Activated naive CD8-positive, alpha-beta T cell treated with anti-CD3 and anti-CD28 coated beads, Interleukin-2, amount 10 ng/mL, durations not matched to agents 7 days and 5 days (primary cell): Measurements from ENCODE around the gene RER1. TPM values are rescaled to one million over a fixed set of nuclear protein-coding genes. Genes with fewer than 3 reads are reported as not detected.

Experiments used
- ATAC-seq: fragments of 150-1000 bp; cut with Tn5 transposase; one replicate; pipeline ENCODE4 v1.10.0; 2021; ENCODE audit warnings: low read depth, moderate library complexity
- POLR2A ChIA-PET: fragments of 350-600 bp; sonication (Branson Sonifier 250); formaldehyde crosslinking; loops from one replicate; lab custom pipeline; 2021; ENCODE audit warnings: antibody characterized with exemption; lab: Charles Lee
- DNase-seq: peaks from one replicate; pipeline ENCODE4 v3.0.0; 2021
- H3K27ac Mint-ChIP-seq: one replicate; pipeline ENCODE4 v1.8.0; 2022; ENCODE audit warnings: mild to moderate bottlenecking, mixed read lengths
- H3K27me3 Mint-ChIP-seq: one replicate; pipeline ENCODE4 v1.8.0; 2022; ENCODE audit warnings: mild to moderate bottlenecking, moderate library complexity, mixed read lengths
- H3K36me3 Mint-ChIP-seq: one replicate; pipeline ENCODE4 v1.8.0; 2021; ENCODE audit warnings: mild to moderate bottlenecking, mixed read lengths
- H3K4me1 Mint-ChIP-seq: one replicate; pipeline ENCODE4 v1.8.0; 2021; ENCODE audit warnings: mixed read lengths
- H3K4me3 Mint-ChIP-seq: one replicate; pipeline ENCODE4 v1.8.0; 2022; ENCODE audit warnings: mild to moderate bottlenecking, moderate library complexity, mixed read lengths
- H3K9me3 Mint-ChIP-seq: one replicate; pipeline ENCODE4 v1.8.0; 2021; ENCODE audit warnings: mixed read lengths
- total RNA-seq, 2 experiments: library from RNA; stranded (reverse); gene quantifications; one replicate each; pipeline ENCODE4 v1.2.3, GENCODE V29; 2021

Gene RER1
- total RNA-seq, 2 experiments from 2014 or later: 140 to 147 TPM

DNA sequence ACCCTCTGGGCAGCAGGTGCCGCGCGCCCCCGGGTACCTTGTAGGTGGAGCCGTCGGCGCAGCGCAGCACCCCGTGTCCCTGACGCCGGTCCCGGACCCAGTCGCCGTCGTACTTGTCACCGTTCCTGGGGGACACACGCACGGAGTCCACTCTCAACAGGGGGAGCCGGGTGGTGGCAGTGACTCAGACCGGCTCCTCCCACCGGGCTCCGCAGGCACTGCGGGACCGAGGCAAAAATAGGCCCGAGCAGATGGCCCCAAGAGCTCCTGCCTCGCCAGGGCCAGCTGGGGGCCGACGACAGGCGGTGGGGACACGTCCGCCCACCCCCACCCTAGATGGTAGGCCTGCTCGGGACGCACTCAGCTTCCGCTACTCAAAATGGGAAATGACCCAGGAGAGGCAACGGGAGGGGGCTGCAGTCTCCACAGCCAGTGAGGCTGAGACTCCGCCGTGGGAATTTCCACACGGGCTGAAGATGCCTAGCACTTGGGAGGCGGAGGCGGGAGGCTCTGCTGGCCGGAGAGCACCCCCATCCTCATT, 6.6 kb upstream of the RER1 start:
- H3K4me1 Mint-ChIP-seq: peaks cover 3% of the 10 kb centered on the region
- H3K9me3 Mint-ChIP-seq: no peaks in the 10 kb centered on the region
- H3K27ac Mint-ChIP-seq: no peak overlapping the region
- no peak for ATAC-seq
- no peaks in the 10 kb centered on the region for H3K36me3 Mint-ChIP-seq
- no peaks in the 10 kb centered on the region for H3K27me3 Mint-ChIP-seq
- peak; percentile 26 for DNase-seq
- no peak overlapping the region for H3K4me3 Mint-ChIP-seq
- POLR2A ChIA-PET: interaction anchor here (0.7 kb wide), 1 partner anchor 195 kb away, joined by 3 read pairs; no protein-coding TSS in a partner anchor

DNA sequence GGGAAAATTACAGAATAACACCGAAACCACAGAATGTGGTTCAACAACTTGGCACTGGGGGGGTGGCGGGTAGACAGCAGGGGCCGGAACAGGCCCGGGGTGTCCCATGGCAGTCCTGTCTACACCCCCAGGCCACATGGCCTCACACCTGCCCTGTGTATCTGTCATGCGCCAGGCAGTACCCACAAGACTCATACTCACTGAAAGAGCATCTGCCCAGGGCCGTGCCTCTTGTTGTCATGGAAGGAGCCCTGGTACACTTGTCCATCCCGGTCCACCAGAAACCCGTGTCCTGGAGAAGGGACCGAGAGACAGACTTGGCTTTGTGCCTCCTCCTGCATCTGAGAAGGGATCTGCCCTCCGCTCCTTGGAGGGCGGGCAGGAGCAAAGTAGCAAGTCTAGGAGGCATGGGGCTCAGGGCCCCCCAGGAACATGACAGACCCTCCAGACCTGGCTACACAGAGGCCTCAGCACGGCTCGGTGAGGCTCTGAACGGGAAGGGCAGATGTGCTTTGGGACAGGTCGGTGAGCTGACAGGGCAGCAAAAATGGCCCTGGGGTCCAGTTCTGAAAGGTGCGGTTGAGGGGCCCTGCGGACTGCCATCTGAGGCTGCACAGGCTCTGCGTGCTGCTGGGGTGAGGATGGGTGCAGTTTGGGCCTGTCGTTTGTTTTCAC, 5.9 kb upstream of the RER1 start:
- no peaks in the 10 kb centered on the region for H3K27me3 Mint-ChIP-seq
- ATAC-seq (no peak), DNase-seq (peak; percentile 22)
- H3K36me3 Mint-ChIP-seq: no peaks in the 10 kb centered on the region
- POLR2A ChIA-PET: interaction anchor here (0.7 kb wide), 1 partner anchor 196 kb away, joined by 3 read pairs; no protein-coding TSS in a partner anchor
- H3K4me3 Mint-ChIP-seq: no peak overlapping the region
- H3K27ac Mint-ChIP-seq: no peak overlapping the region
- H3K9me3 Mint-ChIP-seq: no peaks in the 10 kb centered on the region
- peaks cover 6% of the 10 kb centered on the region for H3K4me1 Mint-ChIP-seq

DNA sequence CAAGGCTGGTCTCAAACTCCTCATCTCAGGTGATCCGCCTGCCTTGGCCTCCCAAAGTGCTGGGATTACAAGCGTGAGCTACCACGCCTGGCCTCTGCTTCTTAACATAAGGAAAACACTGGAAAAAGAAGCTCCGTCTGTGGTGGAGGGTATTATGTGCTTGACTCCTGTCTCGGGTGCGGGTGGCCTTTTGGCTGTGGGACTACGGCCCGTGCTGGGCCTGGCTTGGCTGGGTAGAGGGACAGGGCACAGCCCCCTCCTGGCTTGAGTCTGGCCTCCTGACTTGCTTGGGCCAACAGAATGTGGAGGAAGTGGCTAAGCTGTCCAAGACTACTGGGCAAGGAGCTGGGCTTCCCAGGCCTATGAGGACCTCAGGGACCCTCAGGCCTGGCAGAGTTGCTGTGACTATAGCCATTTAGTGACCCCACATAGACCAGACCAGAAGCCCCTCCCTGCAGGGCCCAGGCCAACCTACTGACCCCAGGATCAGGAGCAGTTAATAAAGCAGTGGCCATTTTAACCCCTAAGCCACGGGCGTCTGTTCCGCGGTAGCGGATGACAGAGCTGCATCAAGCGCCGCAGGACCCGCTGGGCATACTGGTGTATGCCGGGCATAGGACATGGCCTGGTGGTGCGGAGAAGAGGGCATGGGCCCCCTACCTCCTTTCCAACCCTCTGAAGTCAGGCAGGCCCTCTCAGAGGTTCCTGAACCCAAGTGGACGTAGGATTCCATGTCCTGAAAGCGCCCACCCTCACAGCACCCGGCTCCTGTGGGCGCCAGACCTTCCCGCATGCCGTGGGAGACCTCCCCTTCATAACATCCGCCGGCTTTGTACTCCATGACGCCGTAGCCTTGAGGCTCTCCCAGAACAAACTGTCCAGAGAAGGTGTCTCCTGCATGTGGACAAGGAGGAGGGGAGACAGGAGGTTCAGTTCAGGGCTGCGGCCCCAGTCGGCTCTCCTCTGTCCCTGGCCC, 4.7 kb upstream of the RER1 start:
- POLR2A ChIA-PET: no interaction called here
- Mint-ChIP-seq H3K27ac (no peak overlapping the region), H3K4me3 (no peak overlapping the region), H3K27me3 (no peaks in the 10 kb centered on the region), H3K36me3 (no peaks in the 10 kb centered on the region), H3K4me1 (peaks cover 6% of the 10 kb centered on the region), H3K9me3 (no peaks in the 10 kb centered on the region)
- peak; percentile 19 for DNase-seq
- ATAC-seq: no peak

DNA sequence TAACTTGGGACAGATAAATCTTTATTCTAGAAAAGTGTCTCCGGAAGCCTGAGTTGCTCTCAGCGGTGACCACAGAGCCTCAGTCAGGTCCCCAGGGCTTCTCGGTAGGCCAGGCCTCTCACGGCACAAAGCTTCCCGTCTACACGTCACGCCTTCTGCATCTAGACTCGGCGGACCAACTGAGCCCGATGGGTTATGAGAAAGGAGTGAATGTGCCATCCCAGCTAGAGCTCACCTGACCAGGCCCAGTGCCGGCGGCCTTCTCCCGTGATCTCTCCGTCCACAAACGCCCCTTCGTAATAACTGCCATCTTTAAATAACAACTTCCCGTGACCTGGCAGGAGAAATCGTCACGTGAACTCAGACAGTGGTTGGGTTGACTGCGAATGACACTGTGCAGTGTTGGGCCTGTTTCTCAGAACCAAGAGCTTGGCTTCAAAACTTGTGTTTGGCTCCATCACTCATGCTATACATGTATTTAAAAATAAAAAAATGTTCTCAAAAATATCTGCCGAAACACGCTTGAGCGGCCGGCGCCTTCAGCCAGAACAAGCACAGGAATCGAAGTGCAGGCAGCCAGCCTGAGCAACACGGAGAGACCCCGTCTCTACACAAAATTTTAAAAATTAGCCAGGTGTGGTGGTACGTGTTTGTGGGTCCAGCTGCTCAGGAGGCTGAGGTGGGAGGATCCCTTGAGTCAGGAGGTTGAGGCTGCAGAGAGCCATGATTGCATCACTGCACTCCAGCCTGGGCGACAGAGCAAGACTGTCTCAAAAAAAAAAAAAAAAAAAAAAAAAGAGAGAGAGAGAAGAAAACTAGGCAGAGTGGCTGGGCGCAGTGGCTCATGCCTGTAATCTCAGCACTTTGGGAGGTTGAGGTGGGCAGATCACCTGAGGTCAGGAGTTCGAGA, 3.4 kb upstream of the RER1 start:
- Mint-ChIP-seq H3K4me3 (no peak overlapping the region), H3K27me3 (no peaks in the 10 kb centered on the region), H3K4me1 (peaks cover 16% of the 10 kb centered on the region), H3K27ac (no peak overlapping the region), H3K9me3 (no peaks in the 10 kb centered on the region), H3K36me3 (peaks cover 2% of the 10 kb centered on the region)
- DNase-seq: no peak
- no peak for ATAC-seq
- POLR2A ChIA-PET: interaction anchor here (0.7 kb wide), 1 partner anchor 196 kb away, joined by 4 read pairs; no protein-coding TSS in a partner anchor

DNA sequence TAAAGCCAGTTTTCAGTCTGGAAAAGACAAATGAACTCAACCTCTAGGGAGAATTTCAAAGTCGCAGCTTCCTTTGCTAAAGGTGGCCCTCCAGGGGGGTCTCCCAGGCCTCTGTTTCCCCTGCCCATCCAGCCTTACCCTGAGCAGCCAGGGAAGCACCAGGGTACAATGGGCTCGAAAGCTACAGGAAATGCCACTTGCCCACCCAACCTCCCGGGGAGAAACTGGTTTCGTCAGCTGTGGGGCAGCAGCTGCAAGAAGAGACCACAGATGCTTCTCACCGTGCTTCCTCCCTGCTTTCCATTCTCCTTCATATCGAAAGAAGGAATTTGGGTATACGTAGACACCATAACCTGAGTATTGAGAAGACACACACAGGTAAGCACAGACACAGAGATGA, 2.0 kb upstream of the RER1 start:
- H3K27ac Mint-ChIP-seq: no peak overlapping the region
- POLR2A ChIA-PET: interaction anchor here (0.7 to 3.7 kb wide), 2 partner anchors 194 to 197 kb away, joined by 3 to 25 read pairs; partner anchors contain the start of genes FAAP20 and PRXL2B
- no peaks in the 10 kb centered on the region for H3K9me3 Mint-ChIP-seq
- DNase-seq (no peak), ATAC-seq (no peak)
- H3K36me3 Mint-ChIP-seq: peaks cover 2% of the 10 kb centered on the region
- no peaks in the 10 kb centered on the region for H3K27me3 Mint-ChIP-seq
- H3K4me3 Mint-ChIP-seq: peak overlapping the region; percentile 79
- H3K4me1 Mint-ChIP-seq: peaks cover 22% of the 10 kb centered on the region

DNA sequence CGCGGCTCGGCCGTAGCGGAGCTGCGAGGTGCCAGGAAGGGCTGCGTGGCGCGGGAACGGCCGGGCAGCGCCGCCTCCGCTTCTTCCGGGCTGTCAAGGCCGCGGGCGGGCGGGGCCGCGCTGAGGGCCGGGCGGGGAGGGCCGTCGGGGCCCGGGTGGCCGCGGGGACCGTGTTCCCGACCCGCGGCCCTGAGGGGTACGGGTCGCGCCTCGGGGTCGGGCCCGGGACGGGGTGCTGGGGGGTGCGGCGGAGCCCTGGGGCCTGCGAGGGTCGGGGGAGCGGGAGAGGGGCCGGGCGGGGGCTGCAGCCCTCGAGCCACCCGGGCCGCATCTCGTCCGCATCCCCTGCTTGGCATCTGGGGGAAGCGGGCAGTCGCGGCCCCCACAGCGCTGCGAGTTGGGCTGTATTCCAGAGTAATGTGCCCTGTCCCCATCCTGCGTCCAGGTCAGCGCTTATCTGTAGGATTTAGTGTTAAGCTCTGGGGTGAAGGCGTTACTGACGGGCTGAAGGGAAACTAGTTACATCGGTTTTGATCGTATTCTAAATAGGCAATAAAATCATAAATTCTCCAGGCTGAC, 379 bp downstream of the RER1 start:
- Mint-ChIP-seq H3K36me3 (peaks cover 8% of the 10 kb centered on the region), H3K9me3 (no peaks in the 10 kb centered on the region), H3K27me3 (no peaks in the 10 kb centered on the region), H3K4me3 (peak overlapping the region; percentile 91), H3K27ac (peak overlapping the region; percentile 86), H3K4me1 (peaks cover 25% of the 10 kb centered on the region)
- ATAC-seq (no peak), DNase-seq (no peak)
- POLR2A ChIA-PET: interaction anchor here (0.8 to 3.7 kb wide), 24 partner anchors 8 to 202 kb away, joined by 3 to 25 read pairs (median 5); partner anchors contain the start of genes FAAP20, PANK4, PRXL2B and SKI

DNA sequence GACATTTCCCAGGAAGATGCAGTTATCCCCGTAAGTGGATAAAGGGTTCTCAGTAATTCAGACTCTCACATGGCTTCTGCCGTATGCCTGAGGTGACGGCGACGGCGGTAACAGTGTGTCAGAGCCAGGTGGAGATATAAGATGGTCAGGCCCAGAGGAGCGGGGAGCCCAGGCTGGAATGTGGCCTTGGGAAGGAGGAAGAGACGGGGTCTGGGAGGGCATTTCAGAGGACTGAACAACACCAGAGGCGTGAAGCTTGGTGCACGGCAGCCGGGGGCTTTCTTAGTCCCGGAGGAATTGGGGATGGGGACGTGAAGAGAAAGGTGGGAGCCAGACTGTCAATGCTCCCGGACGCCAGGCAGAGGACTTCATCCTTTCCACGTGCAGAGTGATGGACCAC, 1.0 kb downstream of the RER1 start:
- Mint-ChIP-seq H3K27ac (peak overlapping the region; percentile 86), H3K27me3 (no peaks in the 10 kb centered on the region), H3K9me3 (no peaks in the 10 kb centered on the region), H3K4me3 (peak overlapping the region; percentile 91), H3K4me1 (peaks cover 26% of the 10 kb centered on the region), H3K36me3 (peaks cover 11% of the 10 kb centered on the region)
- DNase-seq (no peak), ATAC-seq (no peak)
- POLR2A ChIA-PET: interaction anchor here (1.1 to 3.7 kb wide), 7 partner anchors 18 to 203 kb away, joined by 3 to 25 read pairs (median 6); partner anchors contain the start of gene FAAP20

DNA sequence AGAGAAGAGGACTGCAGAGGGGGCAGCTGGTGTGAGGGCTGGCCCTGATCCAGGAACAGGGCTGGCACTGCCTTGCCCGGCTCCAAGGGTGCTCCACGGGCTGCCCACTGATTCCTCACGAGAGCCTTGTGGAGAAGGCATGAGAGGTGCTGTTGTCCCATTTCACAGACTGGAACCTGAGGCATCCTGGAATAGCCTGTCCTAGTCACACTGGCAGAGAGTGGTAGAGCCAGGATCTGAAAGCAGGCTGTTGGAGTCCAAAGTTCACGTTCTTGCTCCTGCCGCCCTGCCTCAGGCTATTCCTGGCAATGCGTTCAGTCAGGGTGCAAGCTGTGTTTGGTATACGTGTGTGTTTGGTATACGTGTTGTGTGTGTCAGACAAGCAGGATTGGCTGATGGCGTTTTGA, 1.8 kb downstream of the RER1 start:
- Mint-ChIP-seq H3K4me1 (peaks cover 26% of the 10 kb centered on the region), H3K27me3 (no peaks in the 10 kb centered on the region), H3K27ac (no peak overlapping the region), H3K4me3 (peak overlapping the region; percentile 91), H3K36me3 (peaks cover 11% of the 10 kb centered on the region), H3K9me3 (no peaks in the 10 kb centered on the region)
- POLR2A ChIA-PET: interaction anchor here (1.1 to 1.5 kb wide), 3 partner anchors 22 to 201 kb away, joined by 3 read pairs; no protein-coding TSS in a partner anchor
- ATAC-seq: no peak
- no peak for DNase-seq

DNA sequence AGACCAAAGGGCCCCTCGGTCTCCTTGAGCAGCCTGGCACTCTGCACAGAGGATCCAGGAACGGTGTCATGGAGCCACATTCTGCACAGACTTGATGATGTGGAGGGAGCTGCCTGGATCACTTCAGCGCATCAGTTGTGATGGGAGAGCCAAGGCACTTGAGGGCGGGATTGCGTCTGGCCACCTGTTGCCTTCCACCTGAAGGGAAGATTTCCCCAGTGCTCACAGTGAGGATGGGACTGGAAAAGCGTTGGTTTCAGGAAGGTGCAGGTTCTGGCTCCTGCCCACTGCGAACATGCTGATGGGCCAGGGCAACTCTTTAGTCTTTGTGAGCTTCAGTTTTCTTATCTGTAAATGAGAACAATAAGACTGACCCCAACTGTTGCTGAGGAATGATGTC, 2.6 kb downstream of the RER1 start:
- Mint-ChIP-seq H3K36me3 (peaks cover 11% of the 10 kb centered on the region), H3K27me3 (no peaks in the 10 kb centered on the region), H3K4me1 (peaks cover 26% of the 10 kb centered on the region), H3K4me3 (no peak overlapping the region), H3K27ac (peak overlapping the region; percentile 42), H3K9me3 (no peaks in the 10 kb centered on the region)
- no peak for ATAC-seq
- POLR2A ChIA-PET: interaction anchor here (1.0 to 1.5 kb wide), 3 partner anchors 22 to 205 kb away, joined by 3 to 4 read pairs (median 3); no protein-coding TSS in a partner anchor
- DNase-seq: no peak

DNA sequence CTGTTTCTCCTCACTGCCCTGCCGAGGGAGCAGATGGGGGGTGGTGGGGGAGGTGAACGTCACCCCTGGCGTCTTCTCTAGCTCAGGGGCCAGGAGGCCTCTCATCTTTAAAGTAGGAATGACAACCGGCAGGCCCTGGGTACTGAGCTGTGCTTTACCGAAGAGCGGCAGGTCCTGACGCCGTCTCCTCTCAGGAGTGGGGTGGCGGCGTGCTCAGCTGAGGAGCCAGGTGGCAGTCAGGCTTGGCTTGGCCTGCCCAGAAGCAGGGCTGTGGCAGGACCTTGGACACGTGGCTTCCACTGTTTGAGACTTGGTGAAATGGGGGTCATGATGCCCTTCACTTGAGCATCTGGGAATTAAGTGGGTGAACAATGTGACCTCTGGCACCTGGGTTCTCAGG, 3.1 kb downstream of the RER1 start:
- no peak overlapping the region for H3K4me3 Mint-ChIP-seq
- POLR2A ChIA-PET: interaction anchor here (1.0 to 1.3 kb wide), 2 partner anchors 153 to 205 kb away, joined by 3 to 4 read pairs; no protein-coding TSS in a partner anchor
- peak overlapping the region; percentile 42 for H3K27ac Mint-ChIP-seq
- peaks cover 14% of the 10 kb centered on the region for H3K36me3 Mint-ChIP-seq
- H3K27me3 Mint-ChIP-seq: no peaks in the 10 kb centered on the region
- DNase-seq: no peak
- ATAC-seq: no peak
- no peaks in the 10 kb centered on the region for H3K9me3 Mint-ChIP-seq
- H3K4me1 Mint-ChIP-seq: peaks cover 26% of the 10 kb centered on the region

DNA sequence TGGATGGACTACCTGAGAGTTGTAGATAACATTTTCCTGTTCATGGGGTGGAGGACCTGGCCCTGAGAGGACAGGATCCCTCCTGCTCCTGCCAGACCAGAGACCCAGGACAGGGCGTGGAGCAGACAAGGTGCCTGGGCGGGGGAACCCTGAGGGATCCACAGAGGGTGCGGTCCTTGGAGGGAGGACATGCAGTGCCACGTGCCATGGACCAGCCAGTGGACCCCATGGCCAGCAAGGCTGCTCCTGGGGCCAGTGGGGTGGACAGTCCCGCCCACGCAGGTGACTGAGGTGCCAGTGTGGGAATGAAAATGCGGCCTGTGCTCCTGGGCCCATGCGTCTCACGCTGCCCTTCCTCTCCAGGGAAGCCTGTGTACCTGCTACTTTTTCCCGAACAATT, 3.6 kb downstream of the RER1 start:
- H3K9me3 Mint-ChIP-seq: no peaks in the 10 kb centered on the region
- no peaks in the 10 kb centered on the region for H3K27me3 Mint-ChIP-seq
- H3K36me3 Mint-ChIP-seq: peaks cover 16% of the 10 kb centered on the region
- POLR2A ChIA-PET: no interaction called here
- H3K4me3 Mint-ChIP-seq: no peak overlapping the region
- H3K4me1 Mint-ChIP-seq: peaks cover 21% of the 10 kb centered on the region
- no peak overlapping the region for H3K27ac Mint-ChIP-seq
- no peak for ATAC-seq
- no peak for DNase-seq

DNA sequence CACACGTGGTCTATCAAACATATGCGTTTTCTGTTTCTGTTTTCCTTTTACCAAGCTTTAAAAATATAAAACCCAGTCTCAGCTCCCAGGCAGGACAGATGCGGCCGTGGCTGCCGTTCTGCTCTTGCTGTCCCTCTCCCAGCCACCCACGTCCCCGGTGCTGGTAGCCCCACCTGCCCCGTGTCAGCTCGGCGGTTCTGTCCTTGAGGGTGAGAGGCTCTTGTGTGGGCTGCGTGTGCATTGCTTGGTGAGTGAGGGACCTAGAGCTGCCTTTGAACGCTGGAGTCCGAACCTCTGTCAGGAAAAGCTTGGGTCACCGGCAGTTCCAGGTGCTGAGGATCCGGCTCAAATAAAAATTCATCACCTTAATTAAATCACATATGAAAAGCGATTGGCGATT, 4.4 kb downstream of the RER1 start:
- Mint-ChIP-seq H3K27me3 (no peaks in the 10 kb centered on the region), H3K36me3 (peaks cover 23% of the 10 kb centered on the region), H3K4me3 (no peak overlapping the region), H3K9me3 (no peaks in the 10 kb centered on the region), H3K27ac (no peak overlapping the region), H3K4me1 (peaks cover 20% of the 10 kb centered on the region)
- no peak for DNase-seq
- POLR2A ChIA-PET: interaction anchor here (0.9 kb wide), 1 partner anchor 16 kb away, joined by 3 read pairs; no protein-coding TSS in a partner anchor
- no peak for ATAC-seq
